Endothelial cell of umbilical vein (primary cell): Measurements from ENCODE around the gene TSPAN9. TPM values are rescaled to one million over a fixed set of nuclear protein-coding genes. Genes with fewer than 3 reads are reported as not detected.

Experiments used
- BruUV-seq: library from RNA; stranded (reverse); fragments of 400-500 nt; replicated peaks from 2 replicates; lab custom pipeline; 2021; lab: Mats Ljungman, UMichigan
- CTCF ChIA-PET: fragments of 300-600, 350-600 bp; sonication (Branson Sonifier 250); formaldehyde crosslinking; loops from one replicate; lab custom pipeline; 2021; ENCODE audit warnings: antibody characterized with exemption, inconsistent platforms; lab: Charles Lee
- POLR2A ChIA-PET: fragments of 300-600, 350-600 bp; sonication (Branson Sonifier 250); formaldehyde crosslinking; loops from one replicate; lab custom pipeline; 2021; ENCODE audit warnings: antibody characterized with exemption, inconsistent platforms; lab: Charles Lee
- DNase-seq: peaks from one replicate; pipeline ENCODE4 v3.0.0-alpha.2; 2011; ENCODE audit warnings: low read depth, low spot score
- FAIRE-seq: peaks from 2 replicates; lab custom pipeline; 2011; peaks lifted over from hg19 to GRCh38; lab: Jason Lieb, UNC
- H2AFZ ChIP-seq: 2 replicates; pipeline ENCODE4 v1.6.0; 2012; ENCODE audit warnings: low read depth, low read length, control low read depth, inconsistent platforms
- H3K27ac ChIP-seq: 2 replicates; pipeline ENCODE4 v1.5.1; 2011; ENCODE audit warnings: low read depth, mild to moderate bottlenecking, control low read depth, low read length, moderate library complexity; ENCODE audit not compliant: insufficient read depth
- H3K27me3 ChIP-seq, 2 experiments: 2 replicates each; pipeline versions ENCODE4 v1.6.0 to v1.6.1; 2011; ENCODE audit warnings: low read length in 2 of 2, mixed read lengths in 1 of 2; ENCODE audit not compliant: control insufficient read depth in 2 of 2, insufficient read depth in 2 of 2
- H3K36me3 ChIP-seq, 2 experiments: 2 replicates in 1 of 2; 3 replicates in 1 of 2; pipeline ENCODE4 v1.5.1; 2011; ENCODE audit warnings: low read length in 2 of 2, mild to moderate bottlenecking in 1 of 2, moderate library complexity in 1 of 2; ENCODE audit not compliant: control insufficient read depth in 2 of 2, insufficient read depth in 2 of 2; ENCODE audit errors: extremely low read depth in 1 of 2
- H3K4me1 ChIP-seq: 3 replicates; pipeline ENCODE4 v1.5.1; 2011; ENCODE audit warnings: mild to moderate bottlenecking, low read length; ENCODE audit not compliant: control insufficient read depth, insufficient read depth; ENCODE audit errors: extremely low read depth
- H3K4me2 ChIP-seq: 2 replicates; pipeline ENCODE4 v1.6.1; 2011; ENCODE audit warnings: low read length, control low read depth, mixed read lengths; ENCODE audit not compliant: insufficient read depth
- H3K4me3 ChIP-seq, 3 experiments: fragments of 200-600 bp in 1 of 3; sonication (generic), shearing (Covaris generic) in 1 of 3; replicated peaks in 1 of 3; 2 replicates each; pipeline ENCODE4 v1.5.1; 2011 to 2016; ENCODE audit warnings: control low read depth in 3 of 3, low read length in 3 of 3, mild to moderate bottlenecking in 2 of 3, inconsistent platforms in 1 of 3, low read depth in 1 of 3, moderate library complexity in 1 of 3; ENCODE audit not compliant: insufficient read depth in 1 of 3
- H3K79me2 ChIP-seq: 2 replicates; pipeline ENCODE4 v1.6.0; 2012; ENCODE audit warnings: low read length, inconsistent platforms; ENCODE audit not compliant: control insufficient read depth, insufficient read depth
- H3K9ac ChIP-seq: replicated peaks from 2 replicates; pipeline ENCODE3; 2011; ENCODE audit warnings: low read length, control low read depth; ENCODE audit not compliant: insufficient read depth; ENCODE audit errors: extremely low read depth
- H3K9me1 ChIP-seq: replicated peaks from 3 replicates; pipeline ENCODE4 v1.6.0; 2011; ENCODE audit warnings: mild to moderate bottlenecking, low read length; ENCODE audit not compliant: control insufficient read depth, insufficient read depth; ENCODE audit errors: extremely low read depth
- H3K9me3 ChIP-seq: replicated peaks from 2 replicates; pipeline ENCODE4 v1.5.1; 2012; ENCODE audit warnings: low read length, inconsistent platforms; ENCODE audit not compliant: control insufficient read depth, insufficient read depth
- H4K20me1 ChIP-seq: replicated peaks from 2 replicates; pipeline ENCODE3; 2011; ENCODE audit warnings: mild to moderate bottlenecking, low read length; ENCODE audit not compliant: control insufficient read depth, insufficient read depth; ENCODE audit errors: extremely low read depth
- EZH2 ChIP-seq: IDR thresholded peaks from 2 replicates; pipeline ENCODE4 v1.6.1; 2012; ENCODE audit warnings: borderline replicate concordance, low read depth, mild to moderate bottlenecking, moderate library complexity, low read length, inconsistent platforms; ENCODE audit not compliant: severe bottlenecking
- FOS ChIP-seq: IDR thresholded peaks from 2 replicates; pipeline ENCODE4 v1.6.1; 2011; ENCODE audit warnings: mild to moderate bottlenecking, low read length, moderate library complexity, borderline replicate concordance; ENCODE audit not compliant: insufficient read depth
- GATA2 ChIP-seq: IDR thresholded peaks from 2 replicates; pipeline ENCODE4 v1.7.0; 2011; ENCODE audit warnings: low read depth, mild to moderate bottlenecking, moderate library complexity, mixed read lengths, low read length; ENCODE audit not compliant: insufficient read length, insufficient read depth
- JUN ChIP-seq: IDR thresholded peaks from 2 replicates; pipeline ENCODE4 v1.6.1; 2011; ENCODE audit warnings: borderline replicate concordance, low read depth; ENCODE audit not compliant: insufficient read length, insufficient read depth
- MAX ChIP-seq: IDR thresholded peaks from 2 replicates; pipeline ENCODE4 v1.6.1; 2011; ENCODE audit not compliant: insufficient read depth, insufficient read length
- MYC ChIP-seq: IDR thresholded peaks from one replicate; pipeline ENCODE4 v1.6.1; 2011; ENCODE audit warnings: mild to moderate bottlenecking, low read depth, low read length
- POLR2A ChIP-seq: IDR thresholded peaks from 2 replicates; pipeline ENCODE4 v1.6.1; 2012; ENCODE audit warnings: low read depth, mild to moderate bottlenecking, control low read depth, low read length
- POLR2AphosphoS5 ChIP-seq: IDR thresholded peaks from 2 replicates; pipeline ENCODE4 v1.6.1; 2012; ENCODE audit warnings: low read depth, mild to moderate bottlenecking, control low read depth, low read length, moderate library complexity; ENCODE audit not compliant: insufficient read depth
- dilution Hi-C: fragments of 300-500 bp; cut with MboI; formaldehyde crosslinking; loops from one replicate; pipeline ENCODE4 v1.15.0; 2019; ENCODE audit warnings: low sequenced_read_pairs; ENCODE audit not compliant: extremely low pct_ligation_motif_present
- intact Hi-C: fragments of 100-400 bp; cut with micrococcal nuclease; formaldehyde crosslinking; loops from one replicate; pipeline ENCODE4 v1.10.0; 2022
- polyA plus RNA-seq, 4 experiments: library from polyadenylated mRNA; depleted of rRNA in 3 of 4; stranded (reverse) in 3 of 4; unstranded in 1 of 4; fragments of >200 nt; gene quantifications; 2 replicates each; pipeline versions ENCODE4 v1.2.1 to v1.2.3, GENCODE V29; 2011 to 2012; ENCODE audit warnings: missing spikeins in 1 of 4
- total RNA-seq: library from RNA; stranded (reverse); gene quantifications from 2 replicates; pipeline ENCODE4 v1.2.3, GENCODE V29; 2021
- TF ChIP-seq, protein P1 (sequence below), 2 donors: IDR thresholded peaks; 1 replicate in 1 of 2; 2 replicates in 1 of 2; pipeline ENCODE4 v1.5.1; 2011; ENCODE audit warnings: low read length in 2 of 2, mild to moderate bottlenecking in 2 of 2, moderate library complexity in 2 of 2, control low read depth in 1 of 2, inconsistent platforms in 1 of 2, low read depth in 1 of 2; ENCODE audit not compliant: insufficient read depth in 1 of 2; ENCODE audit errors: extremely low read depth in 1 of 2

Gene TSPAN9
- total and polyA plus RNA-seq, 2 donors (not counting 3 experiments of a cell fraction or from before 2014, with no cell fraction given), result 43.3 to 66.8 TPM

DNA sequence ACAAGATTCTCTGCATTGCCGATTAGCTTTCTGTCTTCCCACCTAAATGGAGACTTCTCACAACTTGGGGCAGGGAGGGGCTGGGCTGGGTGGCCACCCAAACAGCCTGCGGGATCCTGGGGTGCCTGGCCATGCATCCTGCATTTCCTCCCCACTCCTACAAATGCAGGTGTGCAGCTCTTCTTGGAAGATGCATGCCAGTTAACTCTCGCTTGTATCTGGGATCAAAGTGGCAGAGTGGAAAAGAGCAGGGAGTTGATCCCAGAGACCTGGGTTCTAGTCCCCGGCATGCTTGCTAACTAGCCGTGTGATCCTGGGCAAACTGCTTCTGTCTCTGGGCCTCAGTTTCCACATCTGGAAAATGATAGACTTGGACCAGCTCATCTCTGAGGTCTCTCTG, 136.6 kb downstream of the TSPAN9 start:
- no peaks in the 10 kb centered on the region for H3K27me3 ChIP-seq
- no peaks in the 10 kb centered on the region for H4K20me1 ChIP-seq
- H3K9ac ChIP-seq, result no peak overlapping the region
- peaks cover 22% of the 10 kb centered on the region for H3K4me1 ChIP-seq
- H3K9me1 ChIP-seq, result no peaks in the 10 kb centered on the region
- ChIA-PET POLR2A (no interaction called here), CTCF (interaction anchor here (0.8 to 3.7 kb wide), 5 partner anchors 14 to 140 kb away, joined by 3 to 18 read pairs (median 5); no protein-coding TSS in a partner anchor)
- H3K27ac ChIP-seq, result no peak overlapping the region
- H3K79me2 ChIP-seq, result no peaks in the 10 kb centered on the region
- H3K4me2 ChIP-seq, result no peak overlapping the region
- intact Hi-C loops (no loop called here), dilution Hi-C loops (no loop called here)
- H2AFZ ChIP-seq, result no peak overlapping the region
- no peak overlapping the region for H3K4me3 ChIP-seq
- FAIRE-seq (no peak), DNase-seq (no peak)
- no peaks in the 10 kb centered on the region for H3K9me3 ChIP-seq
- H3K36me3 ChIP-seq, result no peaks in the 10 kb centered on the region
- TF ChIP-seq POLR2AphosphoS5, result no peak
- no peak for TF ChIP-seq MYC
- no TSS peak for BruUV-seq

- Histone ChIP-seq H3K27ac (no peak overlapping the region), H3K4me3 (no peak overlapping the region), H3K36me3 (no peaks in the 10 kb centered on the region), H3K9me1 (no peaks in the 10 kb centered on the region), H3K9ac (no peak overlapping the region), H3K79me2 (no peaks in the 10 kb centered on the region), H2AFZ (no peak overlapping the region), H3K27me3 (no peaks in the 10 kb centered on the region), H3K4me1 (peaks cover 29% of the 10 kb centered on the region), H3K9me3 (no peaks in the 10 kb centered on the region), H3K4me2 (no peak overlapping the region), H4K20me1 (no peaks in the 10 kb centered on the region)
- no peak for FAIRE-seq
- ChIA-PET CTCF (interaction anchor here (0.9 to 3.7 kb wide), 3 partner anchors 60 to 141 kb away, joined by 3 to 18 read pairs (median 5); no protein-coding TSS in a partner anchor), POLR2A (no interaction called here)
- TF ChIP-seq MYC, result no peak
- TF ChIP-seq GATA2, result no peak
- TF ChIP-seq JUN, result no peak
- TF ChIP-seq POLR2AphosphoS5, result no peak
- TF ChIP-seq FOS, result no peak
- TF ChIP-seq, protein P1, sequence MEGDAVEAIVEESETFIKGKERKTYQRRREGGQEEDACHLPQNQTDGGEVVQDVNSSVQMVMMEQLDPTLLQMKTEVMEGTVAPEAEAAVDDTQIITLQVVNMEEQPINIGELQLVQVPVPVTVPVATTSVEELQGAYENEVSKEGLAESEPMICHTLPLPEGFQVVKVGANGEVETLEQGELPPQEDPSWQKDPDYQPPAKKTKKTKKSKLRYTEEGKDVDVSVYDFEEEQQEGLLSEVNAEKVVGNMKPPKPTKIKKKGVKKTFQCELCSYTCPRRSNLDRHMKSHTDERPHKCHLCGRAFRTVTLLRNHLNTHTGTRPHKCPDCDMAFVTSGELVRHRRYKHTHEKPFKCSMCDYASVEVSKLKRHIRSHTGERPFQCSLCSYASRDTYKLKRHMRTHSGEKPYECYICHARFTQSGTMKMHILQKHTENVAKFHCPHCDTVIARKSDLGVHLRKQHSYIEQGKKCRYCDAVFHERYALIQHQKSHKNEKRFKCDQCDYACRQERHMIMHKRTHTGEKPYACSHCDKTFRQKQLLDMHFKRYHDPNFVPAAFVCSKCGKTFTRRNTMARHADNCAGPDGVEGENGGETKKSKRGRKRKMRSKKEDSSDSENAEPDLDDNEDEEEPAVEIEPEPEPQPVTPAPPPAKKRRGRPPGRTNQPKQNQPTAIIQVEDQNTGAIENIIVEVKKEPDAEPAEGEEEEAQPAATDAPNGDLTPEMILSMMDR (IDR thresholded peaks at IDR 0.05; ENCODE audit: extremely low read depth in 1 of 2, insufficient read depth in 1 of 2, low read depth in 1 of 2, low read length in 2 of 2), result no peak
- TF ChIP-seq EZH2, result no peak
- no peak for TF ChIP-seq POLR2A
- no peak for TF ChIP-seq MAX
- intact Hi-C loops, result loop anchor here (5.0 kb wide), 4 partner anchors 62 to 142 kb away; no protein-coding TSS in a partner anchor
- DNase-seq, result no peak
- dilution Hi-C loops, result no loop called here
- BruUV-seq, result no TSS peak
Observed at GRCh38 chr12:3214526-3215365, 137.6 kb downstream of the TSPAN9 start.
